MM.1S (cell line): Measurements from ENCODE around the gene DOCK4.

Experiments
- DNase-seq: peaks from one replicate; pipeline ENCODE4 v3.0.0-alpha.2; 2015
- H2AFZ ChIP-seq: fragments of 300-600 bp; sonication (generic); 2 replicates; pipeline ENCODE4 v1.6.0; 2016; ENCODE audit warnings: antibody characterized with exemption, low read length
- H3F3A ChIP-seq: fragments of 300-600 bp; sonication (generic); 2 replicates; pipeline ENCODE4 v1.6.1; 2016; ENCODE audit warnings: mild to moderate bottlenecking, antibody characterized with exemption, low read length, moderate library complexity, mixed read lengths; ENCODE audit not compliant: insufficient read depth
- H3K27ac ChIP-seq: fragments of 300-600 bp; sonication (generic); 2 replicates; pipeline ENCODE4 v1.5.1; 2016; ENCODE audit warnings: mild to moderate bottlenecking, low read length
- H3K27me3 ChIP-seq: fragments of 300-600 bp; sonication (generic); replicated peaks from 2 replicates; pipeline ENCODE4 v1.6.0; 2016; ENCODE audit warnings: low read length; ENCODE audit not compliant: insufficient read depth
- H3K36me3 ChIP-seq: fragments of 300-600 bp; sonication (generic); replicated peaks from 2 replicates; pipeline ENCODE4 v1.6.1; 2016; ENCODE audit warnings: mild to moderate bottlenecking, low read length, mixed read lengths; ENCODE audit not compliant: insufficient read depth
- H3K4me1 ChIP-seq: fragments of 300-600 bp; sonication (generic); 2 replicates; pipeline ENCODE4 v1.6.1; 2016; ENCODE audit warnings: low read length, mixed read lengths
- H3K4me2 ChIP-seq: fragments of 300-600 bp; sonication (generic); 2 replicates; pipeline ENCODE4 v1.6.0; 2016; ENCODE audit warnings: low read depth, low read length
- H3K4me3 ChIP-seq: fragments of 300-600 bp; sonication (generic); 2 replicates; pipeline ENCODE4 v1.5.1; 2016; ENCODE audit warnings: low read length, mixed read lengths
- H3K79me2 ChIP-seq: fragments of 300-600 bp; sonication (generic); 2 replicates; pipeline ENCODE4 v1.6.1; 2016; ENCODE audit warnings: mixed run types, low read length, mixed read lengths
- H3K9ac ChIP-seq: fragments of 300-600 bp; sonication (generic); 2 replicates; pipeline ENCODE4 v1.6.1; 2016; ENCODE audit warnings: low read length, mixed read lengths
- H3K9me2 ChIP-seq: fragments of 300-600 bp; sonication (generic); replicated peaks from 2 replicates; pipeline ENCODE4 v1.6.1; 2016; ENCODE audit warnings: mild to moderate bottlenecking, low read length, mixed read lengths; ENCODE audit not compliant: insufficient read depth
- H3K9me3 ChIP-seq: fragments of 300-600 bp; sonication (generic); replicated peaks from 2 replicates; pipeline ENCODE4 v1.6.1; 2016; ENCODE audit warnings: mild to moderate bottlenecking, low read length, mixed read lengths; ENCODE audit not compliant: insufficient read depth
- H4K20me1 ChIP-seq: fragments of 300-600 bp; sonication (generic); 2 replicates; pipeline ENCODE4 v1.6.1; 2016; ENCODE audit warnings: mild to moderate bottlenecking, low read length, moderate library complexity, mixed read lengths; ENCODE audit not compliant: insufficient read depth
- EZH2 ChIP-seq: fragments of 300-600 bp; sonication (generic); optimal IDR thresholded peaks from 2 replicates; pipeline ENCODE3; 2017; ENCODE audit warnings: low read depth, mild to moderate bottlenecking, antibody characterized with exemption, low read length, mixed read lengths
- EZH2phosphoT487 ChIP-seq: fragments of 300-600 bp; sonication (generic); IDR thresholded peaks from 2 replicates; pipeline ENCODE4 v1.6.1; 2018; ENCODE audit warnings: antibody characterized with exemption, low read length
- TF ChIP-seq, protein P1 (sequence below): fragments of 300-600 bp; sonication (generic); IDR thresholded peaks from 2 replicates; pipeline ENCODE4 v1.5.1; 2016; ENCODE audit warnings: antibody characterized with exemption, low read length, mixed read lengths

Gene DOCK4

DNA sequence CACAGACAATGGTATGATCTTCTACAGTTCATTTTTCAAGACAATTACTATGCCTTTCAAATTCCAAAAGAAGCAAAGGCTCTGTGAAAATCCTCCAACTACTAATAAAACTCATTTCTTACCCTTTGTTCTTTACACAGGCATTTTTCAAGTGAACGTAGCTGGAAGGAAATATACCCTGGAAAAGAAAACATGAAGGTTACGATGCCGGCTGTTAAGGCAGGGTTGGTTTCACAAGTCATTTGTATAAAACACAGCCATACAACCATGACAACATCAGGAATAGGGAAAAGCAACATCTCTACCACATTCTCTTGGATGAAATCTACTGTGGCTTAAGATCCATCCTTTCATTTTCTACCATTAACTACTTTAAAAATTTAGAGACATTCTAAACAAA, 207.9 kb downstream of the DOCK4 start:
- H3K4me1 ChIP-seq = no peaks in the 10 kb centered on the region
- DNase-seq = no peak
- no peaks in the 10 kb centered on the region for H3K27me3 ChIP-seq
- H4K20me1 ChIP-seq = no peaks in the 10 kb centered on the region; the same call in 1 of the 2 replicates
- H3K9me3 ChIP-seq = no peaks in the 10 kb centered on the region
- H3K79me2 ChIP-seq = no peaks in the 10 kb centered on the region
- no peak overlapping the region for H2AFZ ChIP-seq
- no peaks in the 10 kb centered on the region for H3F3A ChIP-seq
- no peak overlapping the region for H3K27ac ChIP-seq
- H3K4me3 ChIP-seq = no peak overlapping the region
- no peaks in the 10 kb centered on the region for H3K9me2 ChIP-seq
- no peak overlapping the region for H3K9ac ChIP-seq
- TF ChIP-seq, protein P1, sequence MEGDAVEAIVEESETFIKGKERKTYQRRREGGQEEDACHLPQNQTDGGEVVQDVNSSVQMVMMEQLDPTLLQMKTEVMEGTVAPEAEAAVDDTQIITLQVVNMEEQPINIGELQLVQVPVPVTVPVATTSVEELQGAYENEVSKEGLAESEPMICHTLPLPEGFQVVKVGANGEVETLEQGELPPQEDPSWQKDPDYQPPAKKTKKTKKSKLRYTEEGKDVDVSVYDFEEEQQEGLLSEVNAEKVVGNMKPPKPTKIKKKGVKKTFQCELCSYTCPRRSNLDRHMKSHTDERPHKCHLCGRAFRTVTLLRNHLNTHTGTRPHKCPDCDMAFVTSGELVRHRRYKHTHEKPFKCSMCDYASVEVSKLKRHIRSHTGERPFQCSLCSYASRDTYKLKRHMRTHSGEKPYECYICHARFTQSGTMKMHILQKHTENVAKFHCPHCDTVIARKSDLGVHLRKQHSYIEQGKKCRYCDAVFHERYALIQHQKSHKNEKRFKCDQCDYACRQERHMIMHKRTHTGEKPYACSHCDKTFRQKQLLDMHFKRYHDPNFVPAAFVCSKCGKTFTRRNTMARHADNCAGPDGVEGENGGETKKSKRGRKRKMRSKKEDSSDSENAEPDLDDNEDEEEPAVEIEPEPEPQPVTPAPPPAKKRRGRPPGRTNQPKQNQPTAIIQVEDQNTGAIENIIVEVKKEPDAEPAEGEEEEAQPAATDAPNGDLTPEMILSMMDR = no peak
- TF ChIP-seq EZH2phosphoT487 = no peak
- no peak for TF ChIP-seq EZH2
- no peak overlapping the region for H3K4me2 ChIP-seq
- no peaks in the 10 kb centered on the region; the same call in 1 of the 2 replicates for H3K36me3 ChIP-seq

DNA sequence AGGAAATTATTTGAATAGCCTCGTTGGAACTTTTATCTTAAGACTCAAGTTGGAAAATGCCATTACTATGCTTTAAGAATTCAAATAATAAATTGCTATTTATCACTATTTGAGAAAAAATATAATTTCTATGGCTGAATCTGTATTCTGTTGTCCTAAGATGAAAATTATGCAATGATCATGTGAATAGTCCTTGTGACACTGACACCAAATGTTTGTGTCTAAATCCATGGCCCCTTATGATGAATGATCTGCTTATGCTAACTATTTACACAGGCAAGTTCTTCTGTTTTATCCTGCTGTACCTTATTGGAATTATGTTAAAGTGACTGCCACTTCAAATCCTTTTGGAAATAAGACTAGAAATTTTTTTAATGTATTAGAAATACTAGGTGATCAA, 208.7 kb downstream of the DOCK4 start:
- Histone ChIP-seq H3K79me2 (no peaks in the 10 kb centered on the region), H3K27ac (no peak overlapping the region), H3K4me1 (no peaks in the 10 kb centered on the region), H4K20me1 (no peaks in the 10 kb centered on the region; the same call in 1 of the 2 replicates), H3K36me3 (no peaks in the 10 kb centered on the region; the same call in 1 of the 2 replicates), H3K27me3 (no peaks in the 10 kb centered on the region), H3K9me3 (no peaks in the 10 kb centered on the region), H3K4me2 (no peak overlapping the region), H3K4me3 (no peak overlapping the region), H3F3A (no peaks in the 10 kb centered on the region), H3K9ac (no peak overlapping the region), H2AFZ (no peak overlapping the region), H3K9me2 (no peaks in the 10 kb centered on the region)
- no peak for TF ChIP-seq EZH2phosphoT487
- TF ChIP-seq, protein P1 = no peak
- TF ChIP-seq EZH2 = no peak
- no peak for DNase-seq

DNA sequence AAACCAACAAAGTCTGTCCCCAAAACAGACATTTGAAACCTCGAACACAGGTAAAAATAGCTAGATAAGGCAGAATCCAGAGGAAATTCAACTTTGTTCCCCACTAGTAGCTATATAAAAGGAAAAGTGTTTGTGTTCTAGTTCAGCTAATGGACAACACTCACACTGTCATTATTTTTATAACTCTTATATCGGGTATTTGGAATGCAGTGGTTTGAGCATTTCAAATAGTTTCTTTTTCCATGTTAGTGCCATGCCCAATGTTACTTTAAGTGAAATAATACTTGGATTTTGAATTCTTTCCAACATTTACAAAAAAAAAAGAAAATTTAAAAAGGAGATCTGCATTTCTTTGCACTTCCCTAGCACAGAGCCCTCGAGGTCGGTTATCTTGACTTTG, 213.6 kb downstream of the DOCK4 start:
- Histone ChIP-seq H3K36me3 (peaks cover 2% of the 10 kb centered on the region; the same call in 1 of the 2 replicates), H3K27ac (no peak overlapping the region), H3K27me3 (no peaks in the 10 kb centered on the region), H4K20me1 (no peaks in the 10 kb centered on the region), H2AFZ (no peak overlapping the region), H3K9me2 (no peaks in the 10 kb centered on the region), H3F3A (no peaks in the 10 kb centered on the region), H3K4me3 (no peak overlapping the region), H3K4me1 (no peaks in the 10 kb centered on the region), H3K4me2 (no peak overlapping the region), H3K79me2 (no peaks in the 10 kb centered on the region), H3K9me3 (no peaks in the 10 kb centered on the region), H3K9ac (no peak overlapping the region)
- no peak for DNase-seq
- TF ChIP-seq, protein P1 = no peak
- TF ChIP-seq EZH2 (no peak), EZH2phosphoT487 (no peak)
